Central memory CD8-positive, alpha-beta T cell (primary cell): ENCODE measurements around the gene ZNF804B.

Experiments used
- ATAC-seq: fragments of 150-1000 bp; cut with Tn5 transposase; replicated peaks from 2 replicates; pipeline ENCODE4 v1.10.0; 2022; ENCODE audit warnings: mild to moderate bottlenecking, moderate FRiP score, moderate number of reproducible peaks; ENCODE audit not compliant: poor library complexity, severe bottlenecking; ENCODE audit errors: extremely low read depth
- DNase-seq, 2 donors: peaks; one replicate each; pipeline ENCODE4 v3.0.0; 2021; ENCODE audit warnings: low spot score in 2 of 2
- H3K27ac Mint-ChIP-seq: one replicate; pipeline ENCODE4 v1.8.0; 2022; ENCODE audit warnings: low read depth, mild to moderate bottlenecking, moderate library complexity, mixed read lengths
- H3K27me3 Mint-ChIP-seq: one replicate; pipeline ENCODE4 v1.8.0; 2022; ENCODE audit warnings: mixed read lengths
- H3K36me3 Mint-ChIP-seq: one replicate; pipeline ENCODE4 v1.8.0; 2022; ENCODE audit warnings: mild to moderate bottlenecking, moderate library complexity, mixed read lengths; ENCODE audit not compliant: insufficient read depth
- H3K4me1 Mint-ChIP-seq: one replicate; pipeline ENCODE4 v1.8.0; 2022; ENCODE audit warnings: mixed read lengths
- H3K4me3 Mint-ChIP-seq: one replicate; pipeline ENCODE4 v1.8.0; 2022; ENCODE audit warnings: mild to moderate bottlenecking, moderate library complexity, mixed read lengths
- H3K9me3 Mint-ChIP-seq: one replicate; pipeline ENCODE4 v1.8.0; 2022; ENCODE audit warnings: mixed read lengths

The ZNF804B gene

DNA sequence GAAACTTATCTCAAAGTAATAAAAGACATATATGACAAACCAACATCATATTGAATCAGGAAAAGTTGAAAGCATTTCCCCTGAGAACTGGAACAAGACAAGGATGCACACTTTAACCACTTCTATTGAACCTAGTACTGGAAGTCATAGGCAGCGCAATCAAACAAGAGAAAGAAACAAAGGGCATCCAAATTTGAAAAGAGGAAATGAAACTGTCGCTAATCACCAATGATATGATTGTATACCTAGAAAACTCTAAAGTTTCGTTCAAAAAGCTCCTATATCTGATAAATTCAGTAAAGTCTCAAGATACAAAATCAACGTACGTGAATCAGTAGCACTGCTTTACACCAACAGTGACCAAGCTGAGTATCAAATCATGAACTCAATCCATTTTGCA, 173.8 kb downstream of the ZNF804B start:
- H3K27ac Mint-ChIP-seq = no peak overlapping the region
- no peaks in the 10 kb centered on the region for H3K36me3 Mint-ChIP-seq
- no peak for DNase-seq
- no peaks in the 10 kb centered on the region for H3K4me1 Mint-ChIP-seq
- ATAC-seq = no peak
- H3K4me3 Mint-ChIP-seq = no peak overlapping the region
- no peaks in the 10 kb centered on the region for H3K27me3 Mint-ChIP-seq
- peaks cover 23% of the 10 kb centered on the region for H3K9me3 Mint-ChIP-seq

DNA sequence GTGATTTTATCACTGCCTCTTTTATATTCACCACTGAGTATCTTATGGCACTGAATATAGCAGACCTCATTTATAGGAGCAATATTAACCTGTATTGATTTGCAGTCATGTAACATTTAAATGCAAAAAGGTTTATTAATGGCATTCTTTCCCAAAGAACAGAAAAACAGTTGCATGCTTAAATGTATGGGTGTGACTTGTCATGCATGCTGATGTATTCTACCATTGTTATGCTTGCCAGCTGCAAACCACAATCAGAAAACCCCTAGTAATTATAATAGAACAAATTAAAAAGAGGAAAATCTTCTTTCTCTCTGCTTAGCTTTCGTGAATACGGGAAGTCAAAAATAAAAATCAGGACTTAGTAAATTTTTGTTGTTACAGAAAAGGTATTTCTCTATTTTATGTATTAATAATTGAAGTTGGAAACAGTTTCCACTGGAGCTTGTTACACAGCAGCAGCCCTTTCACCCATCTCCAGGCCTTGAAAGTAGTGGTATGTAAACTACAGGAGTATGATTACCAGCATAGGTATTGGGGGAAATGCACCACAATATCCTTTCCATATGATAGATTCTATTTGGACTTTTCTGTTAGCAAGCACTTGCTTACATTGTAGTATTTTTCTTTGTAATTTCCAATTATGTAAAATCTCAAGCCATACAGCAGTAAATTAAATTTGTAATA, 183.5 kb downstream of the ZNF804B start:
- no peak overlapping the region for H3K27ac Mint-ChIP-seq
- H3K27me3 Mint-ChIP-seq = no peaks in the 10 kb centered on the region
- no peaks in the 10 kb centered on the region for H3K36me3 Mint-ChIP-seq
- no peak for ATAC-seq
- DNase-seq = no peak
- H3K9me3 Mint-ChIP-seq = peaks cover 18% of the 10 kb centered on the region
- no peak overlapping the region for H3K4me3 Mint-ChIP-seq
- no peaks in the 10 kb centered on the region for H3K4me1 Mint-ChIP-seq

DNA sequence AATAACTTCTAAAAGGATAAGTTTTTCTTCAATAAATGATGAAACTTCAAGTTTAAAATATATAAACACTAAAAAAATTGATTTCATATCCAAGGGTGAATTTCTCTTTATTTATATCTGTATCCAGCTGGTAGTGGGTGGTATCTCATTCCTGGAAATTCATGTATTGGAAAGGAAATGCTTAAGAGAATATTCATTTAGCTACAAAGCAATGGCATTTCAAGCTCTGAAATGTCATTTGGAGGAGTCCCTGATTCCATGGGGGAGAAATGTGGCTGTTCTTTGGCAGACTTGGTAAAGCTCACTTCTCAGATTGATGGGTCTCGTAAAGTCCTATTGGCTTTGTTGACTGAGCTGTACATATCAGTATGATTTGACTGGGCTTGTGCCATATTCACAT, 192.3 kb downstream of the ZNF804B start:
- H3K27me3 Mint-ChIP-seq = no peaks in the 10 kb centered on the region
- H3K36me3 Mint-ChIP-seq = no peaks in the 10 kb centered on the region
- H3K4me3 Mint-ChIP-seq = no peak overlapping the region
- peaks cover 15% of the 10 kb centered on the region for H3K9me3 Mint-ChIP-seq
- no peaks in the 10 kb centered on the region for H3K4me1 Mint-ChIP-seq
- ATAC-seq (no peak), DNase-seq (no peak)
- no peak overlapping the region for H3K27ac Mint-ChIP-seq

DNA sequence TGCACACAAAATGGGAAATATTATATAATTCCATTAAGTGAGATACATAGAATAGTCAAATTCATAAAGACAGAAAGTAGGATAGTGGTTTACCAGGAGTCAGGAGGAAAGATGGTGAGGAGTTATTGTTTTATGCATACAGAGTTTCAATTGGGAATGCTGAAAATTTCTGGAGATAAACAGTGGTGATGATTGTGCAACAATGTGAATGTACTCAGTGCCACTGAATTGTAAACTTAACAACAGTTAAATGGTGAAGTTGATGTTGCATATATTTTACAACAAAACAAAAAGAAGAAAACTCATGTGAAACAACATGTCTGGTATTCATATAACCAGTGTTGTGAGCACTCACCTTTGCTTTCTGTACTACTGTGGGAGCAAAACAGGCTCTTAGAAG, 204.9 kb downstream of the ZNF804B start:
- no peak for DNase-seq
- no peaks in the 10 kb centered on the region for H3K4me1 Mint-ChIP-seq
- H3K27me3 Mint-ChIP-seq = no peaks in the 10 kb centered on the region
- no peak overlapping the region for H3K27ac Mint-ChIP-seq
- ATAC-seq = no peak
- peaks cover 12% of the 10 kb centered on the region for H3K9me3 Mint-ChIP-seq
- H3K4me3 Mint-ChIP-seq = no peak overlapping the region
- H3K36me3 Mint-ChIP-seq = no peaks in the 10 kb centered on the region

DNA sequence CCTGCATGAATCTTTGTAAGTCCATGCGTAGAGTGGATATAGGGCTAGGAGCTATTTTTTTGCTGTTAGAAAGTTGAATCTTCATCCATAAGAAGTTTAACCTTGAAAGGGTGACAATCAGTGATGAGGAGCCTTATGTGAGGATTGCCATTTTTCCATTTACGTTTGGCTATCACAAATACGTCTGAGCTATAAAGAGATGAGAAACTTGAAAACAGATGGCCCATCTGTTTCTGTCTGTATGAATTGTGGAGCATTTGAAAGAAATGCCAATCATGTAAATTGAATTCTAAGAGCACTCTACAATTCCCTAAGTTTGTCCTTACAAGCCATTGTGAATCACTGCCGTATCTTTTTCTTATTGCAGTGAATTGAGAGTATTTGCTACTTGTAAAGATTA, 205.9 kb downstream of the ZNF804B start:
- Mint-ChIP-seq H3K36me3 (no peaks in the 10 kb centered on the region), H3K27me3 (no peaks in the 10 kb centered on the region), H3K4me3 (no peak overlapping the region), H3K9me3 (peaks cover 13% of the 10 kb centered on the region), H3K27ac (no peak overlapping the region), H3K4me1 (no peaks in the 10 kb centered on the region)
- DNase-seq (no peak), ATAC-seq (no peak)

DNA sequence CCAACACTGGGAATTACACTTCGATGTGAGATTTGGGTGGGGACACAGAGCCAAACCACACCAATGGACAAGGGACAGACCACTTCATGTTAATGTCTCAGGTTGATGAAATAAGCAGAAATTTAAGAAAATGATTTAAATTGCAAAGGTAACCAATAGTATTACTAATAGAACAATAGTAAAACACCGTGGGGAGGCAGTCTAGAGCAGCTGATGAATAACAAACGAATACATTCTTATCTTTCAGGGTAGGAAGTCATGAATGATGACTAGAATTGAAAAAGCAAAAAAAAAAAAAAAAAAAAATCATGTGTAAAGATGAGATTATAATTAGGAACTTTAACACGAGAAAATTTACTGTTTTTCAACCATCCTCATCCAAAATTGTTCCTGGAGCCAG, 207.9 kb downstream of the ZNF804B start:
- Mint-ChIP-seq H3K27ac (no peak overlapping the region), H3K36me3 (no peaks in the 10 kb centered on the region), H3K27me3 (no peaks in the 10 kb centered on the region), H3K9me3 (peaks cover 12% of the 10 kb centered on the region), H3K4me3 (no peak overlapping the region), H3K4me1 (no peaks in the 10 kb centered on the region)
- ATAC-seq = no peak
- no peak for DNase-seq

DNA sequence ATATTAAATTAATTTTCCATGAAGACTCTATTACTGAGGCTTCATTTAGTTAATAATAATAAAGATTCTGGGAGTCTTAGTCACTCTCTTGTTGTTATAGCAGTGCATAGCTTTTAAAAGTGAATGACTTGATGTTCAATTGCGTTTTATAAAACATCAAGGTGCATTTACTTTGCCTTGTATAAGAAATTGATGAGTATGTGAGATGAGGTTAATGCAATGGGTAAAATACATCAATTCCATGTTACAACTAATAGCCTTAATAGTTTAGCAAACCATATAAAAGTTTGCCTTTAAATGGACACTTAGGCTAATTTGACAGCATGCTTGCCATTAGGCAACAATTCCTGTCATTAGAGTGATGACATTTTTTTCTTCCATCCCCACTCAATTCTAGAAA, 209.7 kb downstream of the ZNF804B start:
- DNase-seq (no peak), ATAC-seq (no peak)
- Mint-ChIP-seq H3K27me3 (no peaks in the 10 kb centered on the region), H3K27ac (no peak overlapping the region), H3K36me3 (no peaks in the 10 kb centered on the region), H3K4me1 (no peaks in the 10 kb centered on the region), H3K9me3 (peaks cover 12% of the 10 kb centered on the region), H3K4me3 (no peak overlapping the region)

DNA sequence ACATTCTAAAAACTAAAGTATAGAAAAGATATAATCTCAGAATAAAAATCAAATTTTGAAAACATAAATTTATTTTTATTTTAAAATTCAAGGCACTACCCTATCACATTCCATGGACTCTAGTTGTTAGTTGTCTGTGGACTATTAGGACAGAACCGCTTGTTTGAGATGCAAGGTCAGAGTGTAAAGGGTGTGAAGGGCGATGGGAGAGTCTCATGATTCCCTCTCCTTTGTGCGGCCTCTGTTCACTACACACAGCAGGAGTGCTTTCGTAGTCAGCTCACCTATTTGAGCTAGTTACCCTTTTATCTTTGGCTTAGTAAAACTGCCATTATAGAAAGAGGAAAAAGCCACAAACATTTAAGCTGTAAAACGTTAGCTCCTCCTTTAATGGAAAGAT, 225.8 kb downstream of the ZNF804B start:
- Mint-ChIP-seq H3K27me3 (no peaks in the 10 kb centered on the region), H3K4me3 (no peak overlapping the region), H3K4me1 (no peaks in the 10 kb centered on the region), H3K36me3 (no peaks in the 10 kb centered on the region), H3K9me3 (peaks cover 6% of the 10 kb centered on the region), H3K27ac (no peak overlapping the region)
- no peak for ATAC-seq
- DNase-seq = no peak

DNA sequence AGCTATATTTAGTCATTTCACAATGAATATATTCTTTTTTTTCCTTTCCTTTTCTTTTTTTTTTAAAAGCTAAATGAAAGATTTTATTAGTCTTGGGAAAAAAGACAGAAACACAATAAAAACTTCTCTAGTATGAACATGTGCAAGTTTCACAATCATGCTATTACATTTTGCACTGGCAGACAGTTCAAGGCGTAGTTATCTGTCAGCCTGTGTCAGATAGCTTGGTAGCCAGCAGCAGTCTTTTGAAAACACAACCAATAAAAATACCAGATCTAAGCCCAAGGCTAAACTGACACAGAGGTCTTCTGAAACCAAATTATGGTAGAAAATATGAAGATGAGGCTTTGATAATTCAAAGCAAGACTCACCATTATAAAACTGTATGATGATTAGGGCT, 241.8 kb downstream of the ZNF804B start:
- no peak for ATAC-seq
- Mint-ChIP-seq H3K4me3 (no peak overlapping the region), H3K36me3 (peaks cover 1% of the 10 kb centered on the region)

DNA sequence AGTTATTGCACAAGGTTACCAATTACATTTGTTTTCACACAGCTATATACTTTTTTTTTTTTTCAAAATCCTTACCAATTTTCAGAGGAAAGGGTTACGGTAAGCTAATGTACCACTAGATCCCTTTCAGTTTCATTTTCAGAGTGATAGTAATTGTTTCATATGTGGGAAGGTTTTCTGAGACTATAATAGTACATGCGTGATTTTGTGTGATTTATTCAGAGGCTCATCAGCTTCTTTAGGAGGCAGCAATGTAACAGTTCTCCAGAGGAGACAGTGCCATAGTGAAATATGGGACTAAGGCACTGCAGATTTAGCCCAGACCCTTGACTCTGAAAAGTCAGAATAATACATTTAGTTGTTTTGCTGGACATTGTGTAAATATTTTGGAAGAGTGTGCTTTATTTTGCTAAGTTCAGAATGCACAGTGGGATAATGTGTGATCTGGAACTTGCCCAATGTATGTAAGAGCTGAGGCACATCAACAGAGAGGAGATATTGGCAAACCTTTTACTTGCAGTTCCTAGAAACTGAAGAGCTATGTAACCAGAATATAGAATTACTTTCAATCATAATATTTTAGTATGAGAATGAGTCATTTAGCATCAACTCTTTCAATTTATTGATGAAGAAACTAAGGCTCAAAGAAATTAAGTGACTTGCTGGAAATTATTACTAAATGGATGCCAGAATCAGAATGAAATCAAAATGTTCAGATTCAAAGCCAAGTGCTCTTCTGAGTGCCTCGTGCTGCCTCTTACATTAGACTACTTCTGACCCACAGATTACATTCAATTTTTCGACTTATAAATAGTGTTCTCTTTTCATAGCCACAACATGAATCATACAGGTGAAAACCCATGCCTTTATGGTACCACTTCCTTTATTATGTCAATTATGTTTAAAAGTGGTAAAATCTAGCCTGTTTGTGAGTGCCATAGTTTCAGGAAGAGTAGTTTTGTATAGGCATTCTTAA, 243.8 kb downstream of the ZNF804B start:
- DNase-seq (no peak), ATAC-seq (no peak)
- peak overlapping the region; percentile 74 for H3K27ac Mint-ChIP-seq
- no peaks in the 10 kb centered on the region for H3K27me3 Mint-ChIP-seq
- peaks cover 1% of the 10 kb centered on the region for H3K36me3 Mint-ChIP-seq
- H3K4me3 Mint-ChIP-seq = peak overlapping the region; percentile 72
- peaks cover under 1% of the 10 kb centered on the region for H3K9me3 Mint-ChIP-seq
- peaks cover 9% of the 10 kb centered on the region for H3K4me1 Mint-ChIP-seq

More for the DNA sequence above, 241.8 kb downstream of the ZNF804B start:
- peaks cover 9% of the 10 kb centered on the region for H3K4me1 Mint-ChIP-seq
- H3K27ac Mint-ChIP-seq = no peak overlapping the region
- no peak for DNase-seq
- peaks cover 6% of the 10 kb centered on the region for H3K9me3 Mint-ChIP-seq
- H3K27me3 Mint-ChIP-seq = no peaks in the 10 kb centered on the region

DNA sequence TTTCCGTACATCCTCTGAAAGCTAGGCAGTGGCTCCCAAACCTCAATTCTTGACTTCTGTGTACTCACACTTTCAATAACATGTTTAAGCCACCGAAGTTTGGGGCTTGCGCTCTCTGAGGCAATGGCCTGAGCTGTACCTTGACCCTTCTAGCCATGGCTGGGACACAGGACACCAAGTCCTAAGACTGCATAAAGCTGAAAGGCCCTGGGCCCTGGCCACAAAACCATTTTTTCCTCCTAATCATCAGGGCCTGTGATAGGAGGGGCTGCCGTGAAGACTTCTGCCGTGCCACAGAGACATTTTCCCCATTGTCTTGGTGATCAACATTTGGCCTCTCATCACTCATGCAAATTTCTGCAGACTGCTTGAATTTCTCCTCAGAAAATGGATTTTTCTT, 252.5 kb downstream of the ZNF804B start:
- DNase-seq = no peak
- H3K4me1 Mint-ChIP-seq = no peaks in the 10 kb centered on the region
- ATAC-seq = no peak
- no peak overlapping the region for H3K27ac Mint-ChIP-seq
- H3K27me3 Mint-ChIP-seq = no peaks in the 10 kb centered on the region
- no peak overlapping the region for H3K4me3 Mint-ChIP-seq
- peaks cover 22% of the 10 kb centered on the region for H3K9me3 Mint-ChIP-seq
- no peaks in the 10 kb centered on the region for H3K36me3 Mint-ChIP-seq

DNA sequence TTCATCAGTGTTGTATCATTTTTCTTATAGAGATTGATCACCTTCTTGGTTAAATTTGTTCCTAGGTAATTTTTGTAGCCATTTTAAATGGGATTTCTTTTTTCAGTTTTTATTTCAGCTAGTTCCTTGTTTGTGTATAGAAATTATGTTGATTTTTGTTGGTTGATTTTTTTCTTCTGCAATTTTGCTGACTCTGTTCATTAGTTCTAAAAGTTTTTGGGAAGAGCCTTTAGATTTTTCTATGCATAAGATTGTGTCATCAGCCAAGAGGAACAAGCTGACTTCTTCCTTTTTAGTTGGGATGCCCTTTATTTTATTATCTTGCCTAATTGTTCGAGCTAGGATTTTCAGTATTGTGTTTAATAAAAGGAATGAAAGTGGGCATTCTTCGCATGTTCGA, 258.2 kb downstream of the ZNF804B start:
- Mint-ChIP-seq H3K4me3 (no peak overlapping the region), H3K27ac (no peak overlapping the region), H3K4me1 (no peaks in the 10 kb centered on the region), H3K9me3 (peaks cover 15% of the 10 kb centered on the region), H3K27me3 (no peaks in the 10 kb centered on the region), H3K36me3 (no peaks in the 10 kb centered on the region)
- ATAC-seq (no peak), DNase-seq (no peak)

DNA sequence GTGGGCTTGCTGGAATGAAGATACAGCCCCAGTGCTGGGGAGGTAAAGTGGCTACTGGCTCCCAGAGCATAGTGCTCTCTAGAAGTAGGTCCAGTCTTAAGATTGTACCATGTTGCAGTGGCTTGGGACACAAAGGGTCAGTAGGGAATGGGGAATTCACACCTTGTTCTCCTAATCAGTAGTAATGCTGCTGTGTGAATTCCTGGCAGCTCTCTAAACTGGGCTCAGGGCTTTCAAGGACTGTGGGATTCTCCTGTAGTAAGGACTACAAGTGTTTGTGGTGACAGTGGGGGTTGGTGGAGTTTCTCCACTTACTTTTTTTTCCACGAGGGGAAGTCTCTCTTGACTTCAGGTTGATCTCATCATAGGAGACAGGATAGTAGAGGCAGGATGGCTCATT, 262.2 kb downstream of the ZNF804B start:
- Mint-ChIP-seq H3K4me1 (no peaks in the 10 kb centered on the region), H3K4me3 (no peak overlapping the region), H3K27ac (no peak overlapping the region), H3K27me3 (no peaks in the 10 kb centered on the region), H3K36me3 (no peaks in the 10 kb centered on the region), H3K9me3 (peaks cover 20% of the 10 kb centered on the region)
- ATAC-seq (no peak), DNase-seq (no peak)
